Right lung (tissue), 5 donors: Measurements from ENCODE around the gene BCAR1. TPM values are rescaled to one million over a fixed set of nuclear protein-coding genes. Genes with fewer than 3 reads are reported as not detected.
"Not testable (repeated sequence)": the region's sequence is repeated elsewhere in the genome, so short reads cannot be mapped to it uniquely, and the experiment has no call there.

Source experiments
- DNase-seq, 2 donors: peaks; one replicate each; pipeline ENCODE4 v3.0.0-alpha.2; 2013
- polyA plus RNA-seq, 5 donors: library from polyadenylated mRNA; unstranded; fragments of 120-200 nt; gene quantifications; one replicate each; pipeline versions ENCODE4 v1.2.1 to v1.2.3, GENCODE V29; 2013; ENCODE audit warnings: inconsistent platforms in 1 of 5, low replicate concordance in 1 of 5; ENCODE audit not compliant: insufficient read length in 5 of 5, insufficient read depth in 1 of 5

The BCAR1 gene
- polyA plus RNA-seq, 5 donors: 32.6 to 76.2 (median 54.7) TPM

DNA sequence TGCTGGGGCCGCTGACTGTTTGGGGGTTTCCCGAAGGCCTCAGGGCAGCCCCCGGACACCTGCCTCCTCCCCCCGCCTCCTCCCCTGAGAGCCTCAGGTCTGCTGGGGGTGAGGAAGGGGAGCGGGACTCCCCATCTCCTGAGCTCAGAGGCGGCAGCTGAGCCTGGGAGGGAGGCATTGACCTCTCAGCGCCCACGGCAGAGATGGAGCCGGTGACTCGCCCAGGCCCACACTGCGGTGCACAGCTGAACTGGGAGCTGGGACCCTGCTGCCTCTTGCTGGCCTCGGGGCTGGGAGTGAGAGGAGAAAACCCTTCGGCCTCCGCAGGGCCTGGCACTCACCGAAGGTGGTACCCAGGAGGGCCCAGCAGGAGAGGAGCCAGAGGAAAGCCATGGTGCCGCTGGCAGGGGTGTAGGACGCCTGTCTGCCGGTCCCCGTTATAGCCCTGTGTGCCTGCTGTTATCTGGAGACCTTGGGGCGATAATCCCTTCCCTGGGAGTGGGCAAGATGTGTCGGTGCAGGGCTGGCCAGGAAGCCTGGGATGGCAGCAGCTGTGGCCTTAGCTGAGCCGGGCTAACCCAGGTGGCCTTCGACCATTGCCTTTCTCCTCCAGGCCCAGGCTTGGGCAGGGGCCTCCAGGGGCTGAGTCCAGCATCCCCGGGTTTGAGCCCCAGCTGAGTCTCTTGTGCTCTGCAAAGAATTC is 44.5 kb downstream of the BCAR1 start, which contains the start of gene CTRB2:
Gene CTRB2 (minus strand): TSS at position 413 of the 703 bp plus-strand sequence. CDS start 20 bp downstream, at position 393.
- no peak for DNase-seq

DNA sequence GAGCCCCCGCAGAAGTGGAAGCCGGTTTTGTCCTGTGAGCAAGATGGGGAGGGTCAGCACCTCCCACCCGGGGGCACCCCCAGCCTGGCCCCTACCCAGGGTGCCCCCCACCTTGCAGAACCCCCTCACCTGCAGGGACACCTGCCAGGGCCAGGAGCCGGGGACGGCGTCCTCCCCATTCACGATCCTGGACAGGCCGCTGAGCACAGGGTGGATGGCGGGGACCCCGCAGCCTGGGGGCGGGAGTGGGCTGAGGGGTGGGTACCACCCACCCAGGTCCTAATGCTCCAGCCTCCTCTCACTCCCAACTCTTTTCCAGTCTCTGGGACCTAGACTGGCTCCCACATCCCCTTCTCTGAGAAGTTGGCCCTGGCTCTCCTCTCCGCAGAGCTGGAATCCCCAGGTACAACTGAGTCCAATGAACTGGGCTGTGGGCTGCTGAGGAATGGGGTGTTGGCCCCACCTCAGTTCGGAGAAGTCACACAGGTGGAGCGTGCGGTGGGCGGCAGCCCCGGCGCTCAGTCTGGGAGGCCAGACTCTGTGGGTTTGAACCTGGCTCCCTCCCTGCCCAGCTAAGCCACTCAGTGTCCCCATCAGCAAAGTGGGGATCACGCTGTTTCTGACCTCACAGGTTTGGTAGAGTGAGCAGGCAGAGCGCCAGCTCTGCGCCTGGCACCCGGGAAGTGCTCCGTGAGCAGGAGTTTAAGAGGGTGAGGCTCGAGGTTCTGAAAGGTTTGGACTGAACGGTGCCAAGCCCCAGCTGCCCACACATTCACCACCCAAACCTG is 45.3 kb downstream of the BCAR1 start:
- not testable (repeated sequence) for DNase-seq

DNA sequence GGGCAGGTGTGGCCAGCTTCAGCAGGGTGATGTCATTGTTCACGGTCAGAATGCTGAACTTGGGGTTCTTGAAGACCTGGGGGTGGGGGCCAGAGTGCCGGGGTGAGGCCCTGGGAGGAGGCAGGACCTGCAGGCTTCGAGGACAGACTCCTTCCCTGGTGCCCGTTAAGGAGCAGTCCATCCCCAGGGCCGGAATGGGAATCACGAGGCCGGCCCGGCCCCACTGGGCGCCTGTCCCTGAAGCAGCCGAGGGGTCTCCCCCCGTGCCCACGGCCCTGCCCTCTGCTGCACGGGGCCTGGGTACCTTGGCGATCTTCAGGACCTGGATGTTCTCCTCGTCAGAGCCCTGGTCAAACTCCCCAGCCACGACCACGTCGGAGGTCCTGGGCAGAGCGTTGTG is 46.0 kb downstream of the BCAR1 start:
- DNase-seq: not testable (repeated sequence)

DNA sequence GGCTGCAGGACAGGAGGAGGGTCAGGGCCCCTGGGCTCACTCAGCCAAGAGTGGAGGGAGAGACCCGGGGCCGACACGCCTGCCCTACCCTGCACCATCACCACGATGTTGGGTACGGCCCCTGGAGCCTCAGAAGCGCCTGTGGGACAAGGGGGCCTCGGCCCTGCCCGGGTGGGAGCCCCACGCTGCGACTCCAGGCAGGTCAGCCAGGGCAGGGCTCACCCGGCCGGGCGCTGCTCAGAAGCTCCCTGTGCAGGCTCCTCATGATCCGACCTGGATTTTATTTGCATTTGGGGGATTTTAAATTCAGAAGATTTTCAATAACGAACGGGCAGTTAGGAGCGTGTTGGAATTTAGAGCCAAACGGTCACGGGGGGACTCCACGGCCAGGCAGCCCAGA is 46.5 kb downstream of the BCAR1 start:
- DNase-seq: not testable (repeated sequence)

DNA sequence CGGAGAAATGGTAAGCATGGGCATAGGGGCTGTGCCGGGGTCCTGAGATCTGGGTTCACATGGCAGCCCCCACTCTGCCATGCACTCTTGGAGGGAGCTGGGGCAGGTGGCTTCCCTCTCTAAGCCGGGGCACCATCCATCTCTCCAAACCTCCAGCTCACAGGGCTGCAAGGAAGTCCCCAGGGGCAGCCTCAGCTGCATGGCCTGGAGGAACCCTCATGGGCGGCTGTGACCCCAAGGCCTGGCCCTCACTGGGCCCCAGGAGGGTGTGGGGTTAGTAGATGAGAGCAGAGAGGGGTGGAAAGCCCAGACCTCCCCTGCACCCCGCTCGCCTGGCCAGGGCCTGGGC is 47.0 kb downstream of the BCAR1 start:
- DNase-seq: no peak

DNA sequence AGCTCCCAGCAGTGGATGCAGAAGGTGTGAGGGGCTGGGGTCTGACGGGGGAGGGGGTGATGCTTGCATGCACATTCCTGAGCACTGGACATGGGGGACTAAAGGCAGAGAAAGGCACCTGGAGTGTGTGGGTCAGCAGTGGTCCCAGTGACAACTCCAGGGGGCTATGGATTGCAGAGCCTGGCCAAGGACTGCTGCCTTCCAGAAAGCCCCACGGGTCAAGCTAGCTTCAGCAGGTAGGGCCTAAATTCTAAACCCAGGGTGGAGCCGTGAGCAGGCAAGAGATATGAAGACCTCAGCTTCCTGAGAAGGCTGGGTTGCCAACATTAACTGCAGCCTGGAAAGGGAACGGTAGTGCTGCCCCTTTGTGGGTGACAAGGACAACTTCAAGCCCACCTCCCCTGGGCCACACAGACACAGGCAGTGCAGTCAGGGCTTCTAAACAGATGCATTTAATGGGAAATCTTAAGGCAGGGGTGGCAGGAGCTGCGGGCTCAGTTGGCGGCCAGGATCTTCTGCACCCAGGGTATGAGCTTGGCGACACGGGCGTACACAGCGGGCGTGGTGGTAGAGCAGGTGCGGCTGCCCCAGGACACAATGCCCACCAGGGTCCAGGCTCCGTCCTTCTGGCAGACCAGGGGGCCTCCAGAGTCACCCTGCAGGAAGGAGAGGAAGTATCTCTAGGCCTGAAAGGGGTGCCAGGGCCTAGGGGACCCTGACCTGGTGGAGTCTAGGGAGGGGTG is 47.6 kb downstream of the BCAR1 start:
- no peak for DNase-seq

DNA sequence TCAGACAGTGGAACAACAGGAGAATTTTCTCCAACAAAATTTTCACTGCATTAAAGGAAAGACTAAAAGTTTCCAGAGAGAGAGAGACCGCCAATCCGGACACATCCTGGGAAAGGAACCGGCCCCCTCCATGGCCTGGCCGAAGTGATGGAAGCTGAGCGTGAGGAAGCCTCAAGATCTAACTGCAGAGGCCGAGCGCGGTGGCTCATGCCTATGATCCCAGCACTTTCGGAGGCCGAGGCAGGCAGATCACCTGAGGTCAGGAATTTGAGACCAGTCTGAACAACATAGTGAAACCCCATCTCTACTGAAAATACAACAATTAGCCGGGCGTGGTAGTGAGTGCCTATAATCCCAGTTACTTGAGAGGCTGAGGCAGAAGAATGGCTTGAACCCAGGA is 48.3 kb downstream of the BCAR1 start:
- DNase-seq: no peak

DNA sequence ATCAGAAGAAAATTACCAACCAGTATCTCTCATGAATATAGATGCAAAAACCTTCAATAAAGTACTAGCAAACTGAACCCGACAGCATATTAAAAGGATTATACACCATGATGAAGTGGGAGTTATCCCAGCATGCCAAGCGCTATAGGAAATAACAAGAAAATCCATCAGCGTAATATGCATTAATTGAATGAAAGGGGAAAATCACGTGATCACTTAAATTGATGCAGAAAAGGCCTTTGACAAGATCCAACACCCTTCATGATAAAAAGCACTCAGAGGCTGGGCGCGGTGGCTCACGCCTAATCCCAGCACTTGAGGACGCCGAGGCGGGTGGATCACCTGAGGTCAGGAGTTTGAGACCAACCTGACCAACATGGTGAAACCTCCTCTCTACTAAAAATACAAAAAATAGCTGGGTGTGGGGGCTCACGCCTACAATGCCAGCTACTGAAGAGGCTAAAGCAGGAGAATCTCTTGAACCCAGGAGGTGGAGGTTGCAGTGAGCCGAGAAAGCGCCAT is 49.3 kb downstream of the BCAR1 start:
- DNase-seq: no peak

DNA sequence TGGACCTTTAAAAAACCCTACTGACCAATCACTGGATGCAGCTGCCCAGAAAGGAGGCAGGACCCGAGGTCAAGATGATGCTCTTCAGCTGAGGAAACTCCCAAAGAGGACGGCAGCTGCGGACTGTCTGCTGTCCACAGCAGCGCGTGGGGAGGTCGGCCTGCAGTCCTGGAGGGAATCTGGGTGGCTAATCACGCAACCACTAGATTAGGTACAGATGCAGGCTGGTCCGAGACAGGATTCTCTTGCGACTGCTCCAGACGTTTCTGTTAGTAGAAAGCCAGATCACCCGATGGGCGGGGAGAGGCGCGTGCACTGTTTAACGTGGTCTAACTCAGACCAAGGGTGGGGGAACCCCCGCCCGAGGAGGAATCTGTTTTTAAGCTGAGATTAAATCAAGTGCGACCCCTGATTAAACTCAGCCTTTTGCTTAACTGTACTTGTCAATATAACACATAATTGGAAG is 53.3 kb downstream of the BCAR1 start:
- no peak for DNase-seq

DNA sequence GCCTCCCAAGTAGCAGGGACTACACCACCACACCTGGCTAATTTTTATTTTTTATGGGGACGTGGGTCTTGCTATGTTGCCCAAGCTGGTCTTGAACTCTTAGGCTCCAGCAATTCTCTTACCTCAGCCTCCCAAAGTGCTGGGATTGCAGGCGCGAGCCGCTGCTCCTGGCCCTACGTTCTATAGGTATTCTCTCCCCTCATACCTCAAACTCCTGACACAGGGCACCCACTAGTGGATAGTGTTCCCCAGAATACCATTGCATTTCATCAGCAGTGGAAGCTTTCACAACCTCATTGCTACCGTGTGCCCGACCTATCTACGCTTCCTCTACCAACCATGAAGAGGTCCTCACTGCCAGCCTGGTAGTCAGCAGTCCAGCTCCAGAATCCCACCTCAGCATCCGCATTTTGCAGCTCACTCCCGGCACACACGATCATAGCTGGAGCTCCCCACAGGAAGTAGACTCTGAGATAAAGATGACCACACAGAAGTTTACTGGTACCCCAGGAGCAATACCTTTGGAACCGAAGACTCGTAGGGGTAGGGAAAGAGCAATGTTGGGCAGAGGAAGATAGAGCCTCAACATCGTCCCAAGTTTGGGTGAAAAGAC is 53.8 kb downstream of the BCAR1 start:
- DNase-seq: no peak

DNA sequence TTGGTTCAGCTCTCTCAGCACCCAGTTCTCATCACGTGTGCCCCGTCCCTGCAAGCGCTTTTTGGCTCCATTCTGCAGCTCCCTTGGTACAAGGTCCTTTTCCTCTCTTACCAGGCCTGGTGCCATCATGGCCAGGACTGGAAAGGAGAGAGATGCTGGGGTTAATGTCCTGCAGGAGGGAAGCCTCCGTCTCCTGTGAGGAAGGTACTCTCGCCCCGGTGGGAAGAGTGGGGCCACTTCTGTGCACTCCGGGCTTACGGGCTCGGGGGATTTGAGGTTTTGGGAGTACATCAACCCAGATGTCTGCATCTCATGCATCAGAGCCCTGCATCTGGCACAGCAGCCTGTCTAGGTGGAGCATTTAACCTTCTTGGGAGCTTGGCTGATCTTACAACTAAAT is 54.6 kb downstream of the BCAR1 start:
- DNase-seq: no peak

DNA sequence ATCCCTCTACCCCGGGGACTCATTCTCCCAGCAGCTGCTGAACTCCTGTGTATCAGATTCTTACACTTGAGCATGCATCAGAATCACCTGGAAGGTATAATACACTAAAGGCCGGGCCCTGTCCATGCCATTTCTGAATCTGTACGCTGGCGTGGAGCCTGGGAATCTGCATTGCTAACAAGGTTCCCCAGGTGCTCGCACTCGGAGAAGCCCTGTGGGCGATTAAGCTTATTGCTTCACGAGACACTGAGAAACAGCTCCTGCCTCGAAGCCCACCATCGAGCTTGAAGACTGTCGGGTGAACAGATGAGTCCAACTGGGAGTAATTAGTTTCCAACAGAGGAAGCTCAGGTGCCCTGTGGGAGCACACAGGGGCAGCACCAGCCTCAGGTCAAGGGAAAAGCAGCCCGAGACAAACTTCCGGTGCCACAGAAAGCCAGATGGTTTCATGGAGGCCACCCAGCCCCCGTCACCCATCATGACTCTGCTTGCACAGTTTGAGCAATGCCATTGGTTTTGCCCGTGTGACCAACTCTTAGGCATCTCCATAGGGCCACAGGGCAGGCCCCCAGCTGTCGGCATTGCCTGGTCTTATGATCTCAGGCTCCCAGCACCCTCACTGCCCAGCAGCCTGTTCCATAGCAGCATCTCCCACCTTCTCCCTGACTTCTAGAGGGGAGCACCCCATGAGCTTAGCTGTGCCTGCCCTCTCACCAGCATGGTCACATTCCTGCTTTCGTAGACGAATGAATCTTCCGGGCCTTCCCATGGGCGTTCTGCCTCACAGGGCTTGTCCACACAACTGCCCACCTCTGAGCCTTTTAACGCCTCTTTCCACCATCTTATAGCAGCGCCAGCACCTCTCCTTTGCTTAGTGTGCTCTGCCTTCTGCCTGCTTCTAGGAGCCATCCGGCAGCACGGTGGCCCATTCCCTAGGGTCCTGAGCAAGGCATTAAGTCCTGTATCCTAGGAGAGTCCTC is 55.3 kb downstream of the BCAR1 start:
- DNase-seq: no peak

DNA sequence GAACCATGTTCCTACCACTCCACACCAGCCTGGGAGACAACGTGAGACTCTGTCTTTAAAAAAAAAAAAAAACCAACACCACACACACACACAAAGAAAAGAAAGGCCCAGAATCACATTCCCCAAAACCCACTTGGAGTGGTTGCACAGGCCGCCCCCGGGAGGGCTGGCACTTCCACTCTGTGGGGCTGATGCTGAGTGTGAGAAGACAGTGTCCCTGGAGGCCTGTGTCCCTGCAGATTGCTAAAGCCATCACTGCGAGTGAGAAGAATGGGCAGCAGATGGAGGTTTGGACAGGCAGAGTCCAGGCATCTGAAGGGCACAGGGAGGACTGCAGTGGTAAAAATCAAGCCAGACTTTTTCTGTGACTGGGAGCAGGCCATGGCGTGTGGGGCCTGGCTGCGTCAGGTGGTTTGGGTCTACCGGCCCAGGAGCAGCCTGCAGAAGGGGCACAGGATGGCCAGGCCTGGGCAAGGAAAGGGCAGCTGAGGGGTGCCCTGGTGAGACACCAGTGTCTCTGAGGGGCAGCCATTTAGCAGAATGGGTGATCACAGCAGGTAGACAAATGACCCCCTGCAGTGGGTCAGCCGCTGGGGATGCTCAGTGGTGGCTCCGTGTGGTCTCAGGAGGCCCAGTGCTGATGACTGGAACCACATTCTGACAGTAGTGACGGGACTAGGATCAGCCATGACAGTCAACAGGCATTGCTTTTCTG is 57.5 kb downstream of the BCAR1 start:
- DNase-seq: no peak

DNA sequence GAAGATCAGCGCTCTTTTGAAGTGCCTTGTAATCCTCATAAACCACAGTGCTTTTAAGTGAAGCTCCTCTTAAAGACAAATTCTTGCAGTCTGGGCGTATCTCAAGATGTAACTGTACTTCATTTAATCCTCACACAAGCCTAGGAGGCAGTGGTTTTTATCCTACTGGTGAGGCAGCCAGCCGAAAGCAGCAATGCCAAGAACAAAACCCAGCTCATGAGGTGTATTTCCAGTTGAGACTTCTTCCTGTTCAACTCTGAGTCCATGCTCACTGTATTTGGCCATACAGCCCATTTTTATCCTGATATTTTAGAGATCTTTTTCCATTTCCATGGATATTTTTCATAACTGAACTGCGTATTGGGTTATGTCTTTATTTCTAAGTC is 58.2 kb downstream of the BCAR1 start:
- DNase-seq: no peak

DNA sequence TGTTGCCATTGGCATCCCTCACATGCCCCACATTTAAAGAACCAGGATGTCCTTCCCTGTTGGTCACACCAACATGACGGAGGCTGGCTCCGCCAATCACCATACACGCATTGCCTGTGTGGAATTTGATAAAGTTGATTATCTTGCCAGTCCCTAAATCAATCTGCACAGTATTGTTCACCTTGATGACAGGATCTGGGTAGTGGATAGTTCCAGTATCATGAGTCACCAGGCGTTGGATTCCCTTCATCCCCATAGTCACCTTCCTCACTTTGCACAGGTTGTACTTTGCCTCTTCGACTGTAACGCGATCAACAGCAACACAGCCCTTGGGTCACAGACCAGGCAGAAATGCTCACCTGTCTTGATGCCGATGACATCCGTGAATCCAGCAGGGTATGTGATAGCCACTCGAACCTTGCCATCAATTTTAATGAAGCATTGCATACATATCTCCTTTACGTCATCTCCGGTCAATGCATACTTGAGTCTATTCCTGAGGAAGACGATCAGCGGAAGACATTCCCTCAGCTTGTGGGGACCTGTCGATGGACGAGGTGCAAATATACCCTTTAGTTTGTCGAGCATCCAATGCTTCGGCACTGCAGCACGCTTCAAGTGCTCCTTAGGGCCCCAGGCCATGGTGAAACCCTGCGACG is 58.7 kb downstream of the BCAR1 start:
- no peak for DNase-seq

DNA sequence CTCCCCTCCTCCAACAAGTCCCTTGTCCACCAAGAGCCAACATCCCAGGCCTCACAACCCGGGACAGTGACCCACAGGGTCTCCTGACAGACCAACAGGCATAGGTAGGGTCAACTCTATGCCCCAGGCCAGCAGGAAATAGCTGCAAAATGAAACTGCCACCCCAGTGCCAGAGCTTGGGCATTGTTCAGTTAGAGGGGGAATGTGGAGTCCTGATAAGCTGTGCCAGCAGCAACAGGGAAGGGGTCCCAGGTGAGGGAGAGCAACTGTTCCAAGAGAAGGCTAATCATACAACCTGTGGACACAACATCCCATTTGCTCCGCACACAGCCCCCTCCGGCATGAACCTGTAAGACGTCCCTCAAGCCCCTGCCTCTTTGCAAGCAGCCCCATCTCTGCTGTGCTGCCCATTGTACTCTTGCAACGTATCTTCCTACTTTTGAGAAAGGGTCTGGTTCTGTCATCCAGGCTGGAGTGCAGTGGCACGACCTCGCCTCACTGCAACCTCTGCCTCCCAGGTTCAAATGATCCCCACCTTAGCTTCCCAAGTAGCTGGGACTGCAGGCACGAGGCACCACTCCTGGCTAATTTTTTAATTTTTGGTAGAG is 61.7 kb downstream of the BCAR1 start:
- no peak for DNase-seq

DNA sequence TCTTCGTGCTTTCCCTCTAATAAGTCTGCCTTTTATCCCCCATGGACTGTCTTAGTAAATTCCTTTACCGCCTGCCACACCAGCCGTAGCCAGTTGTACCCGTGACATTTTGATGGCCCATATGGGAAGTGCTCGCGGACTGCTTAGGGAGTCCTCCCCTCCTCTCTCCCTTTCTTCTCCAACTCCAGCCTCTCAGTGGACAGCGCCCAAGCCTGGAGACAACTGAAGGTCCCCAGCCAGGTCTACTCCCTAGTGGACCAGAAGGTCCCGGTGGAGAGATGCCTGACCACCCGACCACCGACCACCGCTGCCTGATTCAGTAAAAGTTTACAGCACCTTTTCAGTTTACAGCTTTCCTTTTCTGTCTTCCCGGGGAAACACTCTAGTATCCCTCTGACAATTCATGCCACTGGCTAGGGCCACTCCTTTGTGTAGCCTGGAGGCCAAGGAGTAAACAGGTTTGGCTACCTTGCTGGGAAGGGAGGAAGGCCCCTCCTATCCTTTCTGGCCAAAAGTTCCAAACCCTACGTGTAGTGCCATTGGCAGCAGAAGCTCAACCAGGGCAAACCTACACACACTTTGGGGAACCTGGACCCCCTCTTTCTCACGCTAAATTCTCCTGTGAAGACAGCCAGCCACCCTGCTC is 62.5 kb downstream of the BCAR1 start:
- no peak for DNase-seq

DNA sequence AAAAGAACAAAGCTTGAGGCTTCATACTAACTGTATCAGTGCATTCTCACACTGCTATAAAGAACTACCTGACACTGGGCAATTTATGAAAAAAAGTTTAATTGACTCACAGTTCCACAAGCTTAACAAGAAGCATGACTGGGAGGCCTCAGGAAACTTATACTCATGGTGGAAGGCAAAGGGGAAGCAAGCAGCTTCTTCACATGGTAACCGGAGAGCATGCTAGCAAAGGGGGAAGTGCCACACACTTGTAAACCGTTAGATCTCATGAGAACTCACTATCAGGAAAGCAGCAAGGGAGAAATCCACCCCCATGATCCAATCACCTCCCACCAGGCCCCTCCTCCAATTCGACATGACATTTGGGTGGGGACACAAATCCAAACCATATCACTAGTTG is 69.8 kb downstream of the BCAR1 start:
- DNase-seq: no peak
